Measurements from ENCODE around the gene CTBP2.
"Not testable (repeated sequence)": the region's sequence is repeated elsewhere in the genome, so short reads cannot be mapped to it uniquely, and the experiment has no call there.

CTBP2 gene

DNA sequence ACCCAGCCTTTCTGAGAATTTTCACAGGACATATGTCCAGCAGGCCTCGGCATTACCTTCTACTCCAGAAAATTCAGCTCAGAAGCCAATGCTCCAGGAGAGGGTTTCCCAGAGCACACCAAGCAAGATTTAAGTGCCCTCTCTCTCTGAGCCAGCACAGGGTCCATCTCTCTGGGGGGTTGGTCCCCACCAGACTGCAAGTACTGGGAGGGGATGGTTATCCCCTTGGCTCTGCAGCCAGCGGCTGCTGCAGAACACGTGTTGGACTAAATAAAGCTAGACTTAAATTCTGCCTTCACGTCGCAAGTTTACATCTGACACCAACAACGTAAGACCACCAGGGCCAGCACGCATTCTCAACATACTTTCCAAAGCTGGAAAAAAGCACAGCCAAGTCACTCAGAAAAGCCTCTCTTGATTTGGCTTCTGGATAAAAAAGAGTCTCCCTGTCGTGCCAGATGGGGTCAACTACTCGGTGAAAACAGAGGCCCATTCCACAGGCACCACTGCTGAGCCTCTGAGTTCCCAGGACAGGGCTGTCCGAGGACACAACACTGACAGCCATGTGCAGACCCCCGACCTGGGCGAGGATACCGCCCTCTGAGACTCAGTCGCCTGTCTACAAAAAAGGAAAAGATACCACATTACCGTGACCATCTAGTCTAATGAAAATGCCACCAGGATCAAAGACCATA is 77.3 kb downstream of the CTBP2 start:
- no peak for DNase-seq

DNA sequence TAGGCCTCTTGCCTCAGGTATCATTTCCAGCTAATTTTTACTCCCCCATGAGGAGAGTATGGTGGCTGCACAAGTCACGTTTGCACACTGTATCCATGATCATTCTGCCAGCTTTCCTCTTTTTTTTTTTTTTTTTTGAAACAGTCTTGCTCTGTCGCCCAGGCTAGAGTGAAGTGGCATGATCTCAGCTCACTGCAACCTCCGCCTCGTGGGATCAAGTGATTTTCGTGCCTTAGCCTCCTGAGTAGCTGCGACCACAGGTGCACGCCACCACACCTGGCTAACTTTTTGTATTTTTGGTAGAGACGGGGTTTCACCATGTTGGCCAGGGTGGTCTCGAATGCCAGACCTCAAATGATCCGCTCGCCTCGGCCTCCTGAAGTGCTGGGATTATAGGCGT is 77.9 kb downstream of the CTBP2 start:
- DNase-seq = not testable (repeated sequence)

DNA sequence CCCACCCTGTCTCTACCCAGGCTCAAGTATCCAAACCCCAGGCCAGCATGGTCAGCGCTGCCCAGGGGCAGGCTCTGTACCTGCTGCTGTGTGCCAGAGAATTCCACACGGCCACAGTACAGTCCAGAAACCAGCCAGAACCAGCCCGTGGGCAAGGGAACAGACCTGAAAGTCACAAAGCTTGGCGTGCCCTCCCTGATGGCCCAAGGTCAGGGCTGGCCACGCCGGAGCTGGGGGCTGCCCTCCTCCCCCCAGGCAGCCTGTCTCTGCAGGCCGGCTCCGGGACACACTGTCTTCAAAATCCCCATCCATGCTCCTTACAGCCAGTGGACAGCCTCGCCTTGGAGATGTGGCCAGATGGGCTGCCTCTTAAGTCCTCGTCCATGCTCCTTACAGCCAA is 78.4 kb downstream of the CTBP2 start:
- no peak for DNase-seq

DNA sequence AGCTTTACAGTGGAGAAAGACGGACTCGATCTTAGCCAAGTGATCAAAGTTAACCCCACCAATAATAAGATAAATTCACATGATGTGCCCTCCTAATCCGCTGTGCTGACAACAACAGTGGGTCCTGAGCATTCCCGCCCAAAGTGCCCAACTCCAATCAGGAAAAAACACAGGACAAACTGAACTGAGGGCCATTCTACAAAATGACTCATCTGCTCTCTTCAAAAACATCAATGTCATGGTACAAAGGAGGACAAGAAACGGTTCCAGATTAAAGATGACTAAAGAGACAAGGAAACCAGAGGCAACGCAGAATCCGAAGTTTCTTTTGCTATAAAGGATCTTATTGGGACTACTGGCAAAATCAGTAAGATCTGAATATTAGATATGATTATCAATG is 79.4 kb downstream of the CTBP2 start:
- DNase-seq = no peak

DNA sequence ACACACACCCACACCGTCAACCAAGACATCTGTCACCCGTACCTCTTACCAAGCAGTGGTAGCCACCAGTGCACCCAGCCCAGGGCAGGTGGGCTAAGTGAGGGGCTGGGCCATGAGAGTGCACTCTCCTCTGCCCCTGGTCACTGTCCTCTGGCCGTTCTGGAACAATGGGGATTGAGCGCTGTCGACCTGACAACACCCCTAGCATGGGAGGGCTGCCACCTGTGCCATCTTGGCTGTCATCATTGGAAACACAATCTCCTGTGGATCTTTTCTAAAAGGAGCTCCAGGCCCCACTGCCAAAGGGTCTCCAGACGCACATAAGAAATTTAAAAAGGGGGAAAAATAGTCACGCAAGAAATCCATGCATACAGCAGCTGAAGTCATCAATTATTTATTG is 80.1 kb downstream of the CTBP2 start:
- DNase-seq = no peak

DNA sequence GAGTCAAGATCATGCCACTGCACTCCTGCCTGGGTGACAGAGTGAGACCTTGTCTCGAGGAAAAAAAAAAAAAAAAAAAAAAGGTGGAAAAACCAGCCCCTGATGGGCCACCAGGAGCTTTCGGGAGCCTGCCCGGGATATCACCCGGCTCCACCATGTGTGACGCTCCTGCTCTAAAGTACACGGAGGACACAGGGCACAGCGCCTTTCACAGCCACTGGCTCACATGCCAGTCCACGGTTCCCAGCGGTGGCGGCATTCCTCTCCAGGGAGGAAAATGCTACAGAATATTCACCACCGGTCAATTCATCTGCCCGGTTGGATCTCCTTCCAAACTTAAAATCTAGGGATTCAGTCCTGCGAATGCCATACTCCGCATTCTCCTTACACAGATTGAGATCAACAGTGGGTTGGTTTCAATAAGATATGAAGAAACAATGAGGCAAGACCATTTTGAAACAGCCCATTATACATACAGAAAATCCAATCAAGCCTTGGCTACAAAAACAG is 81.2 kb downstream of the CTBP2 start:
- DNase-seq = no peak

DNA sequence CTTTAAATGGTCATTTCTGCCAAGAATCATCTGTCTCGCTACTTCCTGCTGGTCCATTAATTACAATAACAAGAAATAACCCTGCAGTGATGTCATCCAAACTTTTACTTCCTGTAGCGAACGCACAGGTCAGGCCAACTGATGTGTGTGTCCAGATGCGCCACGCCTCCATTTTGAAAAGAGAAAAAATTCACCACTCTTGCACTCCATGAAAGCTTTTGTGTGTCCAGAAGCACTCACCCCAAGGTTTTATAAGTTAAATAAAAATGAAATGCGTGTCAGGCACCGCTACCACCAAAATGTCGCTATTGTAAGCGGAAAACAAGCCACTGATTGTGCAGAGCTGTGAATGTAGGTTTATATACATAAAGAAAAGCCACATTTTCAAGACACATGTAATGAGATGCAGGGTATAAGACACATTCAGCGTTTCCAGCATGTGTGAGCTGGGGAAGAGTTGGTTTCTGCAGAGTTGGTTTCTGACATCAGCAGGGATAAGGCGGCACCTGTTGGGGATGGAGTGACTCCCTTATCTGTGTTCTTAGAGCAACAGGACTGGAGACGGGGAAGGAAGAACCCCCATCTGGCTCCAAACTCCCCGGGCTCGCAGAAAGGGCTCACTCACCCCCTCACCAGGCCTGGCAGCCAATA is 83.3 kb downstream of the CTBP2 start:
- no peak for DNase-seq

DNA sequence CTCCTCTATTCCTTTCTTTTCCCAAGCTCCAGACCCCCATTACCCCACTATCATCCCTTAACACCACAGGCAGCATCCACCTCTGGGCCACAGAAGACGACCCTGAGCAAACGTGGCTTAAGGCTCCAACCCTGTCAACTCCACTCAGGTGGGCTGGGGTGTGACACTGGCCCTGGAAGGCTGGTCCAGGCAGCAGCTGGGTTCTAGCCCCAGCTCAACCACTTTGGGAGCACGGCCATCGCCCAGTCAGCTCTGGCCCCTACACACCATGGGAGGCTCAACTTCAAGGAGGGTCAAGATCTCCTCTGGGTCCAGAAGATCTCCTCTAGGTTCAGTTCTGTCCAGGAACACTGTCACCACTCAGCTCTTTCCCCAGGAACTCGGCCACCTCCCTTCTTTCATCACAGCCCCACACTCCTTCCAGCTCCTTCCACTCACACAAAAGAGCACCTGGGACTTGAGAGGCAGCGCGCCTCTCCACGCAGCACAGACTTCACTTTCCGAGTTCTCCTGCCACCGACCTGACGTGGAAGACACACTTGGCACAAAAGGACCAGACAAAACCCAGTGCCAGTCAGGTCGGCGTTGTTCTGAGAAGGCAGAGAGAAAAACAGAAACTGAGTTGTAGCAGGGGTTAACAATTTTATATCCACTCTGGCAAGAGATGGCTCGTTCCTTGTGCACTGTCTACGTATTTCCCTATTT is 84.1 kb downstream of the CTBP2 start:
- DNase-seq = no peak

DNA sequence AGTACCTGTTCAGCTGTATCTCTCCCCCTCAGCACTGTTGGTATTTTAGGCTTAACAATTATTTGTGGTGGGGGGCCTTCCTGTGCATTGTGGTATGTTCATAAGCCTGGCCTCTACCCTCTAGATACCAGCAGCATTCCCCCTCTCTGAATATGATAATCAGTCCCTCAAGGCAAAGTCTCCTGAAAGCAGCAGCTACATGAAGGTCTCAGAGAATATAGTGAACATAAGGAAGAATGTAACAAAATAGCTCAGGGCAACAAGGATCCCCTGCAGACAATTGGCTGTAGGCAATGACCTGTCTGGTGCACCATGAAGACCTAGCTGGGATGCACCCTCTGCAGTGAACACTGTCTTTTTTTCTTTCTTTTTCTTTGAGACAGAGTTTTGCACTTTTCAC is 86.4 kb downstream of the CTBP2 start:
- no peak for DNase-seq

DNA sequence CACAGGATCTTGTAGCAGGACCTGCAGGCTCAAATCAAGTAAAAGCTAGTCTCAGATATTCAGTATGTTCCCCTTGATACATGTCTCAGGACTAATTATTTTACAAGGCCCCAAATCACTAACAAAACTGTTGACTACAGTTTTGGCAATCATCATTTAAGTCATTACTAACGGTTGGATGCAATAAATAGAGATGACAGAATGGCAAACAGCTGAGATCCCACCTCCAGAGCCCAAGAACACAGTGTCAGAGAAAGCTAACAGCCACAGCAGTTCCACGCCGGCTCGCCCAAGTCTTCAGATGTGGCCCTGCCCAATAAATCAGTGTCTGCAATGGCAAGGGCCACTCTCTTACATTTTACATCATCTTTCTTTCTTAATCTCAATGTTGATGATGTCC is 87.6 kb downstream of the CTBP2 start:
- DNase-seq = no peak

DNA sequence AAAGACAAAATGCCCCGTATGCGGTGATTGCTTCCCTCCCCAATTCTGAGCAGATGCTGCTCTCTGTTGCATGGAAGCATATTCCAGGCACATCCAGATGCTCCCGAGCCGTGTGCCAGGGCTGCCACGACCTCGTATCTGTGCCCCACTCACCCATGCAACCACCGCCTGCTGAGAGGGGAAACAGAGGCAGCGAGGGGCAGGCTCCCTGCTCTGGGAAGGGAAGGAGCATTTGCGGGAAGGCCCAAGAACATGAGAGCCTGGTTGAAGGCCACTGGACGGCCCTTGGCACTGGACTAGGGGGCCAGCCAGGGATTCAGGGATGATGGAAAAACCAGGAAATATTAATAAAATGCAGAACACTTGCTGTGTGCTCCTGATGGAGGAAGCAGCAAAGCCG is 89.4 kb downstream of the CTBP2 start:
- DNase-seq = no peak

DNA sequence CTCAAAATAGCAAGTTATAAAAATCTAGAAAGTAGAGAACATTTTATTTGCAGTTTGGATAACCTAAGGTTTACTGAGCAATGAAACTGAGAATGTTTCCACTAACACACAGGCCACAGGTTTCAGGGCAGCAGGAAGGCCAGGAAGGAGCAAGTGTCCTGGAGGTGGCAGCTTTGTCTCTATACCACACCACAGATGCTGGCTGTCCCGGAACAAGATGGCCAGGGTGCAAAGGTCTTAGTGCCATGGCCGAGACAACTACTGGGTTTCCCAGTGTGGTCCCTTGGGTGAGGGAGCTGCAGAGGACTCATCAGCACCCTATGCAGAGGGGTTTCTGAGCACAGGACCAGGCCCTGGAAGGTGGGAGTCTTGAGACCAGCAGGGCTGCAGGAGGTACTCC is 92.0 kb downstream of the CTBP2 start:
- DNase-seq = no peak

DNA sequence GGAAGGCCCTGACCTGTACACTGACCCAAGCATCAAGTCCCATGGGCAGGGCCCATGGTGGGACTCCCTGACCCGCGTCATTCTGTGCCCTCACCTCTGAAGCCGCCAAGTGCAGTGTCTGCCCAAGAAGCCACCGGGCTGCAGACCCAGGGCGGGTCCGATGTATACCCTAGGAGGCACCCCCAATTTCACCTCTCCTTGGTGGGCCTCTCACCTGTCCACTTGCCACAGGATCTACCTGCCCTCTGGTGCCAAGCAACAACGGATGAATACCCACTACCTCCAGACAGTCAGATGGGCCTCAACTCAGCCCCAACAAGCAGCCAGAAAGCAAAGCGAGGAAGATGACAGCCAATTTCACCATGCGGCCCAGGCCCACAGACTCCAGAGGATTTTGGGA is 92.6 kb downstream of the CTBP2 start:
- DNase-seq = no peak

DNA sequence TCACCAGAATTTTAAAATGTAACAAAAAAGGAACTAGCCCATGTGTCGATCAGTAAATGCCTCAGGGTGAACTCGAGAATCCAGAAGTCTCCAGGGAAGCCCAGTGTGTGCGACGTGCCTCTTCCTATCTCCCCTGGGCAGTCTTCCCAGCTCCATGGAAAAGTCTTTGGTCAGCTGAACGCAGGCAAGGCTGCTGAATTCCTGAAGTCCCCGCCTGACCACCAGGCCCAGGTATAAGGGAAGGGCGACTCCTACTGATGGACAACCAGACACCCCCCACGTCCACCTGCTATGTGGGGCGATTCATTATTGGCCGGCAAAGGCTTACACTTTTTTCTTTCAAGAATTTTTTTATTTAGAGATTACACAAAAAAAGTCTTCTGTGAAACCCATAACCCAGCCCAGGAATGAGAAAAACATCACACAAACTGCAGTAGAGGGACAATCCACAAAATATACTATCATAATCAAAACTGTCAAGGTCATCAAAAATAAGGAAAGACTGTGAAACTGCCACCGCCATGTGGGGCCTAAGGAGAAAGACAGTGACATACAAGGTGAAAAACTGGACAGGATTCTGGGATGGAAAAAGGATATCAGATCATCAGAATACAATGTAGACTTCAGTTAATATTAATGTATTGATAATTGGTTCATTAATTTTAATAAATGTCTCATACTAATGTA is 93.5 kb downstream of the CTBP2 start:
- no peak for DNase-seq

DNA sequence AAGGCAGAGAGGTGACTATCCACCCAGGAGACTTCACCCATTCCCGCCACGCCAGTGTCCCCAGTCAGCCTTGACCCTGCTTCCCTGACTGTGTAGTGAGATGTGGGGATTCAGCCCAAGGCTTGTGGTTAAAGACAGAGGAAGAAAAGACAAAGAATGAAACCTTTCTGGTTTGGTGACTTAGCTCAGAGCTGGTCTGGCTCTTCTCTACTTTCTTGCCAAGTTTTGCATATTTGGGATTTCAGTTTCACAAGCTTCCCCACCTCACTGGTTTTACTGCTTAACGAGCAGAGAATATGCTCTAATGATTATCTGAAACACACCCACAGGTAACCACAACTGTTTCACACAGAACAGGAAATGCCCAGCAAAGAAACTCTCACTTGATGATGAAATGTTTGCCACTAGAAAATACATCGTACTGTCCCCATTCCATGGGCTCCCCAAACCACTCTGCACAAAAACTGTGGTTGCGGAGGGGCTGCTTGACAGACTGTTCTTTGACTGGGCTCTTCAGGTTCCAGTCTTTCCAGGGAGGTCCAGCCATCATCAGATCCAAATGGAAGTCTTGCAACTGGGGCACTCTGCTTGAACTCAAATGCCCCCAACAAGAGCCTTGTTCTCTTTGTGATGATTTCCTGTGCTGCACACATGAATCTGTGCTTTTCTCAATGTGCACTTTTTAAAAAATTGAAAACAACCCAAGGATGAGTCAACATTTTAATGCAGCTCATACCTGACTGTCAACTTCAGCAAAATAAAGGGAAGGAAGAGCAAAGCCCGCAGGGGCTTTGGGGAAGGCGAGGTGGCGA is 95.5 kb downstream of the CTBP2 start:
- DNase-seq = no peak

DNA sequence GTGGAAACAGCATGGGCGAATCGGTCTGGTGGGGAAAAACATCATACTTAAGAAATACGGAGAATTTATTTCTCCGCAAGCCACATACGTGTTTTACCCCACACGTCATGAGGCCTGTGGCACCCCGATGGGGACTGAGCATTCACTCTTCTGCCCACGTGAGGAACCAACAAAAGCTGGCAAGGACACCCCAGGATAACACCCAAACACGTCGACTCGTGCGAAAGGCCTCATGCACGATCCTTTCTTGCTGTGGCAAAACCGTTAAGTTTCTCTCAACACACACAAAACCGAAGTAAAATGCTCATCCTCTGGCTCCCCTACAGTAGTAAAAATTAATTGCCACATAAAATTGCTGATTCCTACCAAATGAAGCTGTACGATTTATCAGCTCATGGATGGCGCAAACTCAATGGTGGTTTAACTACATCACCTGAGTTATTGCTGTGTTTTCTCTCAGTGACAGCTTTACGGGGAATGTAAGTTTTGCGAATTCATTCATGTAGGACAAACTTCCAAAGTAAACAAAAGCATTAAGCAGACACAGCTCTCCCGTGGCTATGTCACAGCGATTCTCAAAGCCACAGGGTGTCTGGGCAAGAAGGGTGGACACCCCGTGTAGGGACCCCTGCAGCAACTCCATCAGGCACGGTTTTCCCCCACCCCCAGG is 97.0 kb downstream of the CTBP2 start:
- DNase-seq = no peak

DNA sequence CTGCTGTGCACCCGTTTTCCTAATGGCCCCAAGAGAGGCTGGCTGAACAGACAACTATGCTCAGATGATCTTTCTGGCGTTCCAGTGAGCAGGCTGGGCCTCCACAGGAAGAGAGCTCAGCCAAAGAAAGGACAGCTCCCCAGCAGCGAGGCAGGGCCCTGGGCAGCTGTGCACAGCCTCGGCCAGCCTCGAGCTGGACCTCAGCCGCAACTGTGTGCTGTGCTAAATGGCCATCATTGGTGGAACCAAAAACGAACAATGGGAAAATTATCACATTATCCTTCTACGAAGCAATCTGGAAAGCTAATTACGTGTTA is 97.5 kb downstream of the CTBP2 start:
- DNase-seq = no peak

DNA sequence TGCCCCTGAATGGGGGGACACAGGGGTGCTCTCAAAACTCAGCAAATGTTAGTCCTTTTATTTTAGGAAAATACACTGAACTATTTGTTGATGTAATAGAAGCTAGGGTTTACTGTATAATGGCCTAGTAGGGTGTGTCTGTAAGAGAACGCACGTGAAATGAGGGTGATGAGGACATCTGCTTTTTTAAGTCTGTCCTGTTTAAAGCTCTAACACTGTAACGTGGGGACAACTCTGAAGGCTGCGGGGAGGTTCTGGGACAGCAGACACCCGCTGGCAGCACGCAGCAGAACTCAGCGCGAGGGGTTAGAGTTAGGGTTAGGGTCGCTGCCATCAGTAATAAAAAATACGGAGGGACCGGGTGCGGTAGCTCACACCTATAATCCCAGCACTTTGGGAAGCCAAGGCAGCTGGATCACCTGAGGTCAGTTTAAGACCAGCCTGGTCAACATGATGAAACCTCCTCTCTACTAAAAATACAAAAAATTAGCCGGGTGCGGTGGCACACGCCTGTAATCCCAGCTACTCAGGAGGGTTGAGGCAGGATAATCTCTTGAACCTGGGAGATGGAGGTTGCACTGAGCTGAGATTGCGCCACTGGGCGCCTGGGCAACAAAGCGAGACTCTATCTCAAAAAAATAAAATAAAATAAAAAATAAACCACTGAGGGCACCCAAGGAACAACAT is 98.0 kb downstream of the CTBP2 start:
- no peak for DNase-seq

DNA sequence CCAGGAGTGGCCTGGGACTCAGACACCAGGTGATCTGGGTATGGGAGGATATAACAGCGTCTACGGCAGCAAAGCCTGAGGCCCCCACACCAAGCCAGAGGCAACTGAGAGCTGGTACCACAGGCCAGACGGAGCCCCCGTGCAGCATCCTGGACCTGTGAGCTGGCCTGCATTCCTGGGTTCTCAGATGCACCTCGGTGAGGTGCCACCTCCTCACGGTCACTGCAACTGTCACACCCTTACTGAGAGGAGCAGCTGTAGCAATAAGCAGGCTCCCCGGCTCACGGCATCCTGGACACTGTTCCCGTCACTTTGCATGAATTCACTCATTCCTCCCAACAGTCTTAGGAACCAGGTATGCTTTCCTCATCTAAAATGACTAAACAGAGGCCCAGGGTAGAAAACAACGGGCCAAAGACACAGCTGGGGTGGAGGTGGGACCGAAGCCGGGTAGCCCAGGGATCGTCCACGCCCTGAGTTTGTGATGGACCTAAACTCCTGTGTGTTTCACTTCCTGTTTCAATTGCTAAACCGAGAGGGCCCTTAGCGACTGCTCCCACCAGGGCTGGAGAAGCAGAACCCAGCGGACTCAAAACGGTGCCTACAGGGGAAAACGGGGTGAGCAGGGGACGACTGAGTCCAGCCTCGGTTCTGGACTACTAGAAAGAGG is 98.7 kb downstream of the CTBP2 start:
- DNase-seq = no peak

DNA sequence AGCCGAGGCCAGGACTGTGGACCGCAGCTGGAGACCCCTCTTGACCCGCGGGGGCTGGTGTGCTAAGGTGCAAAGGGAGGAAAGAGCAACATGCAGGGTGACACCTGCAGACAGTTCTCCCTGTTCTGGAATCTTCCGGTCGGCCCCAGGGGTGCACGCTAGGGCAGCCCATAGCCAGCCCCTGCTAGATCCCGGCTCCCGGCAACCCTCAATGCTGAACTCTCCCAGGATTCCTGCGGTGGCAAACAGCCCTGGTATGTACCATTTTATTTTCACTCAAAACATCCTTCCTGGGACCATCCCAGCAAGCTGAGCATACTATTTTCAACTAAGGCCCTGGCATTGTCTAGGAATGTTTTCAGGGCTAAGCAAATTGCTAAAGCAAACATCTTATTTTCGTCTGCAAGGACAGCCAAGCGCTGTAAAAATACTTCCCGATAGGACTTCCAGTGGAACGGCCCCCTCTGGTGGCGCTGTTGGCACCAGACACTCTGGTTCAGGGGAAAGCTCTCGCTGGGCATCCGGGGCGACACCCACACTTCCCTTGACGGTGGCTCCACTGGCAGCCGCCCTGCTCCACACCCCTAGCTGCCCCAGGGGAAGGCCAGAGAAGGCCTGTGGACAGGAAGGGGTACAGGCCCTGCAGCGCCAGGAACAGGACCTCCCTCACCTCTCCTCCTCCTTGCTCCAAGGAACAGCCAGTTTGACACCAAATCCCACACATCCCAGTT is 99.4 kb downstream of the CTBP2 start:
- DNase-seq = no peak

Measured in GOT3 (cell line).